Measurements from ENCODE around the gene EDN1. TPM values are rescaled to one million over a fixed set of nuclear protein-coding genes. Genes with fewer than 3 reads are reported as not detected.

Gene EDN1
- total RNA-seq, 4 donors from 2014 or later = 3.6 to 23.2 (median 14.2) TPM

- WGBS, 2 donors (ENCODE audit: low coverage in 1 of 2) = 67% methylated on average over 2 of the region's 2 CpGs; no CpG with 5 or more reads in 1 of the 2 donors
- in situ Hi-C loops (cut with MboI; ENCODE audit: low pct_ligation_motif_present in 1 of 4, low pct_unique_long_range_greater_than_20kb in 1 of 4, low sequenced_read_pairs in 3 of 4) (no loop called here), intact Hi-C loops (cut with DNase I; ENCODE audit: low total_unique reads) (no loop called here)
- no peak overlapping the region for H3K4me3 ChIP-seq
- no peaks in the 10 kb centered on the region for H3K27me3 ChIP-seq
- DNase-seq = no peak
- H3K4me1 ChIP-seq = peaks cover 5 to 24% (median 9%) of the 10 kb centered on the region in 4 donors
- peaks cover 0 to 9% of the 10 kb centered on the region in 2 donors for H3K9me3 ChIP-seq
- no peak for TF ChIP-seq POLR2AphosphoS5 (IDR thresholded peaks at IDR 0.05)
- TF ChIP-seq, protein P1, sequence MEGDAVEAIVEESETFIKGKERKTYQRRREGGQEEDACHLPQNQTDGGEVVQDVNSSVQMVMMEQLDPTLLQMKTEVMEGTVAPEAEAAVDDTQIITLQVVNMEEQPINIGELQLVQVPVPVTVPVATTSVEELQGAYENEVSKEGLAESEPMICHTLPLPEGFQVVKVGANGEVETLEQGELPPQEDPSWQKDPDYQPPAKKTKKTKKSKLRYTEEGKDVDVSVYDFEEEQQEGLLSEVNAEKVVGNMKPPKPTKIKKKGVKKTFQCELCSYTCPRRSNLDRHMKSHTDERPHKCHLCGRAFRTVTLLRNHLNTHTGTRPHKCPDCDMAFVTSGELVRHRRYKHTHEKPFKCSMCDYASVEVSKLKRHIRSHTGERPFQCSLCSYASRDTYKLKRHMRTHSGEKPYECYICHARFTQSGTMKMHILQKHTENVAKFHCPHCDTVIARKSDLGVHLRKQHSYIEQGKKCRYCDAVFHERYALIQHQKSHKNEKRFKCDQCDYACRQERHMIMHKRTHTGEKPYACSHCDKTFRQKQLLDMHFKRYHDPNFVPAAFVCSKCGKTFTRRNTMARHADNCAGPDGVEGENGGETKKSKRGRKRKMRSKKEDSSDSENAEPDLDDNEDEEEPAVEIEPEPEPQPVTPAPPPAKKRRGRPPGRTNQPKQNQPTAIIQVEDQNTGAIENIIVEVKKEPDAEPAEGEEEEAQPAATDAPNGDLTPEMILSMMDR (IDR thresholded peaks at IDR 0.05) = no peak
- no peak for TF ChIP-seq EP300 (IDR thresholded peaks at IDR 0.05; ENCODE audit: low read depth)
- TF ChIP-seq POLR2A (IDR thresholded peaks at IDR 0.05) = no peak
- H3K27ac ChIP-seq = no peak overlapping the region
- H3K36me3 ChIP-seq = no peaks in the 10 kb centered on the region
Observed at GRCh38 chr6:12275107-12275506, 15.1 kb upstream of the EDN1 start.

- no peaks in the 10 kb centered on the region for H3K36me3 ChIP-seq
- 82 to 100% methylated on average over 1 of the region's 1 CpG for WGBS, 2 donors (ENCODE audit: low coverage in 1 of 2)
- DNase-seq = no peak
- TF ChIP-seq POLR2A (IDR thresholded peaks at IDR 0.05) (no peak), EP300 (IDR thresholded peaks at IDR 0.05; ENCODE audit: low read depth) (no peak), POLR2AphosphoS5 (IDR thresholded peaks at IDR 0.05) (no peak)
- TF ChIP-seq, protein P1 (IDR thresholded peaks at IDR 0.05) = no peak
- H3K27ac ChIP-seq = peak overlapping the region in 3 of 4 donors; percentile 39 to 49 (median 44)
- peaks cover 0 to 2% of the 10 kb centered on the region in 2 donors for H3K9me3 ChIP-seq
- in situ Hi-C loops (cut with MboI; ENCODE audit: low pct_ligation_motif_present in 1 of 4, low pct_unique_long_range_greater_than_20kb in 1 of 4, low sequenced_read_pairs in 3 of 4) (no loop called here), intact Hi-C loops (cut with DNase I; ENCODE audit: low total_unique reads) (no loop called here)
- no peaks in the 10 kb centered on the region for H3K27me3 ChIP-seq
- H3K4me1 ChIP-seq = peaks cover 5 to 28% (median 11%) of the 10 kb centered on the region in 4 donors
- H3K4me3 ChIP-seq = no peak overlapping the region
Observed at GRCh38 chr6:12276930-12277315, 13.2 kb upstream of the EDN1 start.

- Histone ChIP-seq H3K27me3 (no peaks in the 10 kb centered on the region), H3K9me3 (no peaks in the 10 kb centered on the region), H3K4me1 (peaks cover 5 to 28% (median 11%) of the 10 kb centered on the region in 4 donors), H3K36me3 (no peaks in the 10 kb centered on the region), H3K4me3 (no peak overlapping the region), H3K27ac (no peak overlapping the region)
- DNase-seq = no peak
- intact Hi-C loops (cut with DNase I; ENCODE audit: low total_unique reads) (no loop called here), in situ Hi-C loops (cut with MboI; ENCODE audit: low pct_ligation_motif_present in 1 of 4, low pct_unique_long_range_greater_than_20kb in 1 of 4, low sequenced_read_pairs in 3 of 4) (no loop called here)
- TF ChIP-seq POLR2A (IDR thresholded peaks at IDR 0.05) = no peak
- WGBS, 2 donors (ENCODE audit: low coverage in 1 of 2) = 82 to 86% methylated on average over 7 to 9 of the region's 9 CpGs
Observed at GRCh38 chr6:12277386-12277785, 12.8 kb upstream of the EDN1 start.

- H3K36me3 ChIP-seq = no peaks in the 10 kb centered on the region
- no peak overlapping the region for H3K4me3 ChIP-seq
- H3K27me3 ChIP-seq = no peaks in the 10 kb centered on the region
- H3K27ac ChIP-seq = peak overlapping the region in 2 of 4 donors; percentile 9 to 10
- in situ Hi-C loops (cut with MboI; ENCODE audit: low pct_ligation_motif_present in 1 of 4, low pct_unique_long_range_greater_than_20kb in 1 of 4, low sequenced_read_pairs in 3 of 4) = no loop called here
- intact Hi-C loops (cut with DNase I; ENCODE audit: low total_unique reads) = no loop called here
- no peaks in the 10 kb centered on the region for H3K9me3 ChIP-seq
- peaks cover 5 to 28% (median 11%) of the 10 kb centered on the region in 4 donors for H3K4me1 ChIP-seq
- TF ChIP-seq, protein P1 (IDR thresholded peaks at IDR 0.05) = no peak
- TF ChIP-seq POLR2A (IDR thresholded peaks at IDR 0.05) = no peak
- TF ChIP-seq EP300 (IDR thresholded peaks at IDR 0.05; ENCODE audit: low read depth) = no peak
- TF ChIP-seq POLR2AphosphoS5 (IDR thresholded peaks at IDR 0.05) = no peak
- no peak for DNase-seq
Observed at GRCh38 chr6:12278915-12279314, 11.2 kb upstream of the EDN1 start.
